HEK293 (cell line): ENCODE results near the gene CAMK1G.

Experiments
- CTCF ChIA-PET: fragments of 350-600 bp; formaldehyde crosslinking; extraction: SDS; loops from one replicate; lab custom pipeline; 2021; ENCODE audit warnings: antibody characterized with exemption; lab: Yijun Ruan, JAX
- POLR2A ChIA-PET: fragments of 300-600 bp; formaldehyde crosslinking; extraction: SDS; loops from one replicate; lab custom pipeline; 2020; ENCODE audit warnings: antibody characterized with exemption, inconsistent platforms; lab: Yijun Ruan, JAX
- H3K27ac ChIP-seq: fragments of 200-500 bp; sonication (Bioruptor generic); 2 replicates; pipeline ENCODE4 v1.5.1; 2014; ENCODE audit warnings: low read depth, low read length, control low read depth, inconsistent platforms; ENCODE audit errors: extremely low read depth
- H3K36me3 ChIP-seq, 2 experiments: fragments of 200-500 bp in 1 of 2; sonication (Bioruptor generic) in 1 of 2; 1 replicate in 1 of 2; 2 replicates in 1 of 2; pipeline ENCODE4 v1.5.1; 2014 to 2017; ENCODE audit warnings: inconsistent platforms in 2 of 2, low read length in 2 of 2; ENCODE audit not compliant: control insufficient read depth in 2 of 2, insufficient read depth in 1 of 2
- H3K4me1 ChIP-seq: fragments of 200-500 bp; sonication (Bioruptor generic); 2 replicates; pipeline ENCODE4 v1.5.1; 2014; ENCODE audit warnings: mild to moderate bottlenecking, low read length, inconsistent platforms; ENCODE audit not compliant: control insufficient read depth, insufficient read depth
- H3K4me3 ChIP-seq: 2 replicates; pipeline ENCODE4 v1.5.1; 2011; ENCODE audit warnings: low read depth, mild to moderate bottlenecking, control low read depth, low read length, moderate library complexity
- H3K9me3 ChIP-seq: fragments of 200-500 bp; sonication (Bioruptor generic); 2 replicates; pipeline ENCODE4 v1.5.1; 2014; ENCODE audit warnings: low read depth, low read length, inconsistent platforms; ENCODE audit not compliant: control insufficient read depth, insufficient read depth
- BCL11B ChIP-seq: fragments of 450-650 bp; formaldehyde crosslinking; IDR thresholded peaks from 2 replicates; pipeline ENCODE4 v1.5.1; 2016; ENCODE audit warnings: low read depth, missing biosample characterization, missing genetic modification characterization
- KLF9 ChIP-seq: fragments of 450-650 bp; formaldehyde crosslinking; IDR thresholded peaks from 2 replicates; pipeline ENCODE4 v1.5.1; 2016; ENCODE audit warnings: missing biosample characterization, missing genetic modification characterization, low read depth
- PRDM4 ChIP-seq: fragments of 450-650 bp; formaldehyde crosslinking; IDR thresholded peaks from 2 replicates; pipeline ENCODE4 v1.5.1; 2017; ENCODE audit warnings: missing biosample characterization, missing genetic modification characterization
- SCRT2 ChIP-seq: fragments of 450-650 bp; formaldehyde crosslinking; IDR thresholded peaks from 2 replicates; pipeline ENCODE4 v1.5.1; 2016; ENCODE audit warnings: missing biosample characterization, missing genetic modification characterization
- SP2 ChIP-seq: fragments of 450-650 bp; formaldehyde crosslinking; IDR thresholded peaks from 2 replicates; pipeline ENCODE4 v1.5.1; 2016; ENCODE audit warnings: missing biosample characterization, missing genetic modification characterization
- TRIM28 ChIP-seq: IDR thresholded peaks from 2 replicates; pipeline ENCODE4 v1.6.1; 2011; ENCODE audit warnings: low read length, control low read depth, borderline replicate concordance
- YY1 ChIP-seq: fragments of 450-650 bp; formaldehyde crosslinking; IDR thresholded peaks from 2 replicates; pipeline ENCODE4 v1.5.1; 2018; ENCODE audit warnings: missing biosample characterization, missing genetic modification characterization
- ZBTB48 ChIP-seq: fragments of 450-650 bp; formaldehyde crosslinking; IDR thresholded peaks from 2 replicates; pipeline ENCODE4 v1.5.1; 2016; ENCODE audit warnings: missing biosample characterization, missing genetic modification characterization
- ZNF10 ChIP-seq: fragments of 450-650 bp; formaldehyde crosslinking; IDR thresholded peaks from 2 replicates; pipeline ENCODE4 v1.5.1; 2017; ENCODE audit warnings: missing biosample characterization, missing genetic modification characterization
- ZNF184 ChIP-seq: fragments of 450-650 bp; IDR thresholded peaks from 2 replicates; pipeline ENCODE4 v1.5.1; 2018; ENCODE audit warnings: missing biosample characterization, mild to moderate bottlenecking, missing genetic modification characterization
- ZNF26 ChIP-seq: fragments of 450-650 bp; formaldehyde crosslinking; IDR thresholded peaks from 2 replicates; pipeline ENCODE4 v1.5.1; 2016; ENCODE audit warnings: missing biosample characterization, missing genetic modification characterization
- ZNF280D ChIP-seq: fragments of 450-650 bp; formaldehyde crosslinking; IDR thresholded peaks from 2 replicates; pipeline ENCODE4 v1.5.1; 2016; ENCODE audit warnings: missing biosample characterization, missing genetic modification characterization
- ZNF324 ChIP-seq: fragments of 450-650 bp; formaldehyde crosslinking; IDR thresholded peaks from 2 replicates; pipeline ENCODE4 v1.5.1; 2016; ENCODE audit warnings: missing biosample characterization, missing genetic modification characterization
- ZNF473 ChIP-seq: fragments of 450-650 bp; formaldehyde crosslinking; IDR thresholded peaks from 2 replicates; pipeline ENCODE4 v1.5.1; 2017; ENCODE audit warnings: missing biosample characterization, missing genetic modification characterization
- ZNF549 ChIP-seq: fragments of 450-650 bp; IDR thresholded peaks from 2 replicates; pipeline ENCODE4 v1.5.1; 2018; ENCODE audit warnings: missing biosample characterization, missing genetic modification characterization, mild to moderate bottlenecking, inconsistent platforms, moderate library complexity
- ZNF626 ChIP-seq: fragments of 450-650 bp; sonication (Bioruptor Pico); formaldehyde crosslinking; IDR thresholded peaks from 2 replicates; pipeline ENCODE4 v1.5.1; 2018; ENCODE audit warnings: missing biosample characterization, missing genetic modification characterization, inconsistent platforms
- ZNF692 ChIP-seq: fragments of 450-650 bp; formaldehyde crosslinking; IDR thresholded peaks from 2 replicates; pipeline ENCODE4 v1.5.1; 2016; ENCODE audit warnings: missing biosample characterization, missing genetic modification characterization
- ZNF830 ChIP-seq: fragments of 450-650 bp; IDR thresholded peaks from 2 replicates; pipeline ENCODE4 v1.5.0; 2018; ENCODE audit warnings: missing biosample characterization, missing genetic modification characterization, low read depth, mild to moderate bottlenecking, moderate library complexity
- ZSCAN16 ChIP-seq: fragments of 450-650 bp; formaldehyde crosslinking; IDR thresholded peaks from 2 replicates; pipeline ENCODE4 v1.5.1; 2016; ENCODE audit warnings: missing biosample characterization, missing genetic modification characterization
- ZSCAN5A ChIP-seq: fragments of 450-650 bp; formaldehyde crosslinking; IDR thresholded peaks from 2 replicates; pipeline ENCODE4 v1.5.1; 2016; ENCODE audit warnings: missing biosample characterization, missing genetic modification characterization

Gene CAMK1G

GRCh38 chr1:209635850-209636249, 52.3 kb downstream of the CAMK1G start:
- H3K27ac ChIP-seq: no peak overlapping the region
- H3K36me3 ChIP-seq: no peaks in the 10 kb centered on the region
- TF ChIP-seq ZNF549 (tag by site-specific recombination) (no peak), KLF9 (tag by site-specific recombination) (no peak), SP2 (tag by site-specific recombination) (no peak), TRIM28 (no peak), BCL11B (tag by site-specific recombination) (no peak), ZNF10 (0 out of 2 replicates have a peak, but pooled peaks have one; percentile 16), ZNF473 (tag by site-specific recombination) (no peak), ZSCAN5A (tag by site-specific recombination) (no peak), ZNF324 (no peak)
- ChIA-PET POLR2A (interaction anchor here (1.6 kb wide), 1 partner anchor 17 kb away, joined by 4 read pairs; the partner anchor contains the start of gene LAMB3), CTCF (interaction anchor here (0.6 to 1.5 kb wide), 2 partner anchors 69 to 1743 kb away, joined by 3 to 5 read pairs; no protein-coding TSS in a partner anchor)
- no peaks in the 10 kb centered on the region for H3K9me3 ChIP-seq
- H3K4me1 ChIP-seq: no peaks in the 10 kb centered on the region
- H3K4me3 ChIP-seq: no peak overlapping the region

- ChIA-PET POLR2A (interaction anchor here (1.5 kb wide), 1 partner anchor 11 kb away, joined by 3 read pairs; no protein-coding TSS in a partner anchor), CTCF (interaction anchor here (0.9 to 1.3 kb wide), 2 partner anchors 11 to 52 kb away, joined by 3 to 7 read pairs; no protein-coding TSS in a partner anchor)
- Histone ChIP-seq H3K36me3 (no peaks in the 10 kb centered on the region), H3K4me1 (no peaks in the 10 kb centered on the region), H3K9me3 (no peaks in the 10 kb centered on the region), H3K4me3 (no peak overlapping the region), H3K27ac (no peak overlapping the region)
- TF ChIP-seq ZBTB48 (tag by site-specific recombination) (no peak), SCRT2 (tag by site-specific recombination) (0 out of 2 replicates have a peak, but pooled peaks have one; percentile 7)
Observed at GRCh38 chr1:209641832-209642172, 58.3 kb downstream of the CAMK1G start.

GRCh38 chr1:209642816-209643215, 59.3 kb downstream of the CAMK1G start:
- TF ChIP-seq ZNF26: no peak
- TF ChIP-seq YY1: no peak
- no peak for TF ChIP-seq ZNF626
- TF ChIP-seq ZNF692: no peak
- no peak for TF ChIP-seq ZSCAN5A (tag by site-specific recombination)
- no peak for TF ChIP-seq ZNF324
- no peak for TF ChIP-seq ZSCAN16 (tag by site-specific recombination)
- TF ChIP-seq ZNF830 (tag by site-specific recombination): no peak
- TF ChIP-seq ZNF280D (tag by site-specific recombination): no peak
- TF ChIP-seq ZNF184 (tag by site-specific recombination): no peak
- TF ChIP-seq PRDM4 (tag by site-specific recombination): no peak
- H3K36me3 ChIP-seq: no peaks in the 10 kb centered on the region
- ChIA-PET CTCF (interaction anchor here (1.3 kb wide), 1 partner anchor 105 kb away, joined by 4 read pairs; no protein-coding TSS in a partner anchor), POLR2A (no interaction called here)
- no peaks in the 10 kb centered on the region for H3K9me3 ChIP-seq
- no peaks in the 10 kb centered on the region for H3K4me1 ChIP-seq
- H3K27ac ChIP-seq: no peak overlapping the region
- no peak overlapping the region for H3K4me3 ChIP-seq
